Neuron (in vitro differentiated cells): ENCODE data around the gene RP2.

Source experiments
- H2AFZ ChIP-seq: one replicate; pipeline ENCODE4 v1.6.1; 2013; ENCODE audit warnings: low read depth, mild to moderate bottlenecking, inconsistent platforms, low read length, moderate library complexity
- H3K27me3 ChIP-seq: one replicate; pipeline ENCODE4 v1.6.1; 2013; ENCODE audit warnings: low read length; ENCODE audit not compliant: insufficient read depth
- H3K36me3 ChIP-seq: one replicate; pipeline ENCODE4 v1.6.1; 2013; ENCODE audit warnings: low read length; ENCODE audit not compliant: insufficient read depth
- H3K4me1 ChIP-seq: one replicate; pipeline ENCODE4 v1.6.1; 2013; ENCODE audit warnings: low read length; ENCODE audit not compliant: insufficient read depth
- H3K4me3 ChIP-seq: 2 replicates; pipeline ENCODE4 v1.5.1; 2013; ENCODE audit warnings: mild to moderate bottlenecking, low read length, moderate library complexity
- H3K9me3 ChIP-seq: one replicate; pipeline ENCODE4 v1.6.1; 2013; ENCODE audit warnings: low read length

Gene RP2

GRCh38 chrX:46820391-46821100, 16.3 kb upstream of the RP2 start:
- H3K9me3 ChIP-seq = no peaks in the 10 kb centered on the region
- H2AFZ ChIP-seq = no peak overlapping the region
- no peaks in the 10 kb centered on the region for H3K4me1 ChIP-seq
- peaks cover 7% of the 10 kb centered on the region for H3K27me3 ChIP-seq
- H3K36me3 ChIP-seq = no peaks in the 10 kb centered on the region
- no peak overlapping the region for H3K4me3 ChIP-seq

GRCh38 chrX:46823481-46823880, 13.4 kb upstream of the RP2 start:
- H3K9me3 ChIP-seq = no peaks in the 10 kb centered on the region
- peaks cover 2% of the 10 kb centered on the region for H3K27me3 ChIP-seq
- H3K36me3 ChIP-seq = no peaks in the 10 kb centered on the region
- H3K4me1 ChIP-seq = no peaks in the 10 kb centered on the region
- H2AFZ ChIP-seq = no peak overlapping the region
- H3K4me3 ChIP-seq = no peak overlapping the region

GRCh38 chrX:46831765-46832327, 5.0 kb upstream of the RP2 start:
- no peaks in the 10 kb centered on the region for H3K9me3 ChIP-seq
- H3K27me3 ChIP-seq = peaks cover 3% of the 10 kb centered on the region
- no peak overlapping the region for H3K4me3 ChIP-seq
- no peak overlapping the region for H2AFZ ChIP-seq
- no peaks in the 10 kb centered on the region for H3K36me3 ChIP-seq
- no peaks in the 10 kb centered on the region for H3K4me1 ChIP-seq

- Histone ChIP-seq H3K36me3 (no peaks in the 10 kb centered on the region), H3K9me3 (no peaks in the 10 kb centered on the region), H3K27me3 (peaks cover 3% of the 10 kb centered on the region), H3K4me3 (peak overlapping the region; percentile 97), H3K4me1 (peaks cover 2% of the 10 kb centered on the region), H2AFZ (peak overlapping the region; percentile 75)
Measured at GRCh38 chrX:46837558-46838485, 979 bp downstream of the RP2 start.

- H3K4me1 ChIP-seq = peaks cover 2% of the 10 kb centered on the region
- H3K4me3 ChIP-seq = peak overlapping the region; percentile 97
- no peak overlapping the region for H2AFZ ChIP-seq
- H3K9me3 ChIP-seq = no peaks in the 10 kb centered on the region
- no peaks in the 10 kb centered on the region for H3K36me3 ChIP-seq
- H3K27me3 ChIP-seq = peaks cover 1% of the 10 kb centered on the region
Measured at GRCh38 chrX:46838486-46838870, 1.6 kb downstream of the RP2 start.

- H2AFZ ChIP-seq = no peak overlapping the region
- no peaks in the 10 kb centered on the region for H3K27me3 ChIP-seq
- peak overlapping the region; percentile 97 for H3K4me3 ChIP-seq
- peaks cover 2% of the 10 kb centered on the region for H3K4me1 ChIP-seq
- no peaks in the 10 kb centered on the region for H3K9me3 ChIP-seq
- H3K36me3 ChIP-seq = no peaks in the 10 kb centered on the region
Measured at GRCh38 chrX:46838974-46839480, 2.2 kb downstream of the RP2 start.

GRCh38 chrX:46840946-46841345, 4.1 kb downstream of the RP2 start:
- Histone ChIP-seq H3K36me3 (no peaks in the 10 kb centered on the region), H3K4me1 (peaks cover 2% of the 10 kb centered on the region), H3K4me3 (no peak overlapping the region), H3K27me3 (no peaks in the 10 kb centered on the region), H2AFZ (no peak overlapping the region), H3K9me3 (no peaks in the 10 kb centered on the region)

- no peak overlapping the region for H2AFZ ChIP-seq
- no peaks in the 10 kb centered on the region for H3K36me3 ChIP-seq
Measured at GRCh38 chrX:46841346-46841745, 4.5 kb downstream of the RP2 start.

GRCh38 chrX:46844913-46845312, 8.1 kb downstream of the RP2 start:
- no peak overlapping the region for H3K4me3 ChIP-seq
- peaks cover 3% of the 10 kb centered on the region for H3K9me3 ChIP-seq
- no peak overlapping the region for H2AFZ ChIP-seq

More at GRCh38 chrX:46841346-46841745, 4.5 kb downstream of the RP2 start:
- Histone ChIP-seq H3K27me3 (no peaks in the 10 kb centered on the region), H3K4me3 (no peak overlapping the region), H3K9me3 (no peaks in the 10 kb centered on the region), H3K4me1 (peaks cover 2% of the 10 kb centered on the region)

GRCh38 chrX:46849933-46850332, 13.1 kb downstream of the RP2 start:
- Histone ChIP-seq H3K4me1 (no peaks in the 10 kb centered on the region), H3K4me3 (no peak overlapping the region), H3K9me3 (peaks cover 4% of the 10 kb centered on the region), H3K27me3 (no peaks in the 10 kb centered on the region), H2AFZ (no peak overlapping the region), H3K36me3 (no peaks in the 10 kb centered on the region)

More at GRCh38 chrX:46844913-46845312, 8.1 kb downstream of the RP2 start:
- Histone ChIP-seq H3K27me3 (no peaks in the 10 kb centered on the region), H3K4me1 (no peaks in the 10 kb centered on the region), H3K36me3 (no peaks in the 10 kb centered on the region)

- H3K4me3 ChIP-seq = no peak overlapping the region
- H3K27me3 ChIP-seq = no peaks in the 10 kb centered on the region
- H2AFZ ChIP-seq = no peak overlapping the region
- H3K4me1 ChIP-seq = no peaks in the 10 kb centered on the region
- peaks cover 4% of the 10 kb centered on the region for H3K9me3 ChIP-seq
- no peaks in the 10 kb centered on the region for H3K36me3 ChIP-seq
Measured at GRCh38 chrX:46850771-46851170, 13.9 kb downstream of the RP2 start.

- no peaks in the 10 kb centered on the region for H3K4me1 ChIP-seq
- peaks cover 2% of the 10 kb centered on the region for H3K36me3 ChIP-seq
Measured at GRCh38 chrX:46856483-46856882, 19.6 kb downstream of the RP2 start.

GRCh38 chrX:46860557-46860956, 23.7 kb downstream of the RP2 start:
- no peaks in the 10 kb centered on the region for H3K4me1 ChIP-seq

More at GRCh38 chrX:46856483-46856882, 19.6 kb downstream of the RP2 start:
- Histone ChIP-seq H2AFZ (no peak overlapping the region), H3K4me3 (no peak overlapping the region), H3K27me3 (no peaks in the 10 kb centered on the region), H3K9me3 (no peaks in the 10 kb centered on the region)

More at GRCh38 chrX:46860557-46860956, 23.7 kb downstream of the RP2 start:
- Histone ChIP-seq H2AFZ (no peak overlapping the region), H3K9me3 (no peaks in the 10 kb centered on the region), H3K4me3 (no peak overlapping the region), H3K27me3 (no peaks in the 10 kb centered on the region), H3K36me3 (peaks cover 2% of the 10 kb centered on the region)
